C1 segment of cervical spinal cord (tissue), 14 donors: ENCODE measurements around the gene AP3S2.
"Not testable (repeated sequence)": the region's sequence is repeated elsewhere in the genome, so short reads cannot be mapped to it uniquely, and the experiment has no call there.

ENCODE experiments used
- DNase-seq, 14 donors: peaks; one replicate each; lab custom pipeline; 2025; lab: John Stamatoyannopoulos, UW

AP3S2 gene

DNA sequence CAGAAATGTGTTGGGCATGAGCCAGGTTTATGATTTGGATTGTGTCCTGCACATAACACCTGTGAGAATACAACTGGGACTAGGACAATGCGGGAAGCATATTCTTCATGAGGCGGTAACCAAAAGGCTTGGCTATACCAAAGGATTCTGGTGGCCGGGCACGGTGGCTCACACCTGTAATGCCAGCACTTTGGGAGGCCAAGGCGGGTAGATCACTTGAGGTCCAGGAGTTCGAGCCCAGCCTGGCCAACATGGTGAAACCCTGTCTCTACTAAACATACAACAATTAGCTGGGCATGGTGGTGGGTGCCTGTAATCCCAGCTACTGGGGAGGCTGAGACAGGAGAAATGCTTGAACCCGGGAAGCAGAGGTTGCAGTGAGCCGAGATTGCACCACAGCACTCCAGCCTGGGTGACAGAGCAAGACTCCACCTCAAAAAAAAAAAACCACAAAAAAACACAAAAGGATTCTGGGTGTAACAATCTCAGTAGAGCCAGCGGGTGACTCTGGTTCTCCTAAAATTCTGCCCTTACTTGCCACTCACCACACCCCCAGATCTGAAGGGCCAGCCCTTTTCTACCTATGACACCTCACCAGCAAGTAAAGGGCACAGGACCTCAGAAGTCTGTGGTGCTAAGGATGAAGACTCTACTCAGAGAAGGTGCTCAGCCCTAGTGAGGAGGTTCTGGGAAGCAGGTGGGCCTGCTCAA is 59.2 kb downstream of the AP3S2 start:
- DNase-seq = not testable (repeated sequence)

DNA sequence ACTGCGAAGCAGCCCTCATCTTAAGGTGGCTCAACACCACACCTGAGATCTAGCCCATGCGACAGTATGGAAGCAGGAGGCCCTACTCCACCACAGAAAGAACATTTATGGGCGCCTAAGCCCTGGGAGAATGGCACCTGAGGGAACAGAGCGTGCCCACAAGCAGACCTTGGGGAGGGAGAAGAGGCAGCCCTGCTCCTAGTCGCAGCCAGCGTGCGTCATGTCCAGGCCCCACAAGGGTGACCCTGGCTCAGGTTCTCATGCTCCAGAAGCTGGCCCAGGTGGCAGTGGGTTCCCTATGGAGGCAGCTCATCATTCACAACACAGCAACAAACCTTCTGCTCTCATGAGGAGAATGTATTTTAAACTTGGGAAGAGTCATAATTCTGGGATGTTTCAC is 59.8 kb downstream of the AP3S2 start:
- no peak for DNase-seq

DNA sequence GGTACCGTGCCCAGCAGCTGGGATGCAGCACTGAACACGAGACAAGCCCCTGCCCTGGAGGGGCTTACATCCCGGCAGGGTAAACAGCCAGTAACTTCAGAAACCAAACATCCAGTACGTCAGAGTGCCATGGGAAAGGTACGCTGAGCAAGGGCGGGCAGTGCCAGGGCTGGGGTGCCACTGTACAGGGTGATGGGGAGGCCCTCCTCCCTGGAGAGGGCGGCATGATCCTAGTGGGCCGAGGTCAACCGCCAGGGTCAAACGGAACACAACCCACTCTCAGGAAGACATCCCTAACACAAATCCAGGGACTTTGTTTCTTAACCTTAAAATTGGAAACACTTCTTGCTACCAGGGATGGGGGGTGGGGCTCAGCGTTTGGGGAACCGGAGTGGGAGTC is 63.2 kb downstream of the AP3S2 start:
- no peak for DNase-seq

DNA sequence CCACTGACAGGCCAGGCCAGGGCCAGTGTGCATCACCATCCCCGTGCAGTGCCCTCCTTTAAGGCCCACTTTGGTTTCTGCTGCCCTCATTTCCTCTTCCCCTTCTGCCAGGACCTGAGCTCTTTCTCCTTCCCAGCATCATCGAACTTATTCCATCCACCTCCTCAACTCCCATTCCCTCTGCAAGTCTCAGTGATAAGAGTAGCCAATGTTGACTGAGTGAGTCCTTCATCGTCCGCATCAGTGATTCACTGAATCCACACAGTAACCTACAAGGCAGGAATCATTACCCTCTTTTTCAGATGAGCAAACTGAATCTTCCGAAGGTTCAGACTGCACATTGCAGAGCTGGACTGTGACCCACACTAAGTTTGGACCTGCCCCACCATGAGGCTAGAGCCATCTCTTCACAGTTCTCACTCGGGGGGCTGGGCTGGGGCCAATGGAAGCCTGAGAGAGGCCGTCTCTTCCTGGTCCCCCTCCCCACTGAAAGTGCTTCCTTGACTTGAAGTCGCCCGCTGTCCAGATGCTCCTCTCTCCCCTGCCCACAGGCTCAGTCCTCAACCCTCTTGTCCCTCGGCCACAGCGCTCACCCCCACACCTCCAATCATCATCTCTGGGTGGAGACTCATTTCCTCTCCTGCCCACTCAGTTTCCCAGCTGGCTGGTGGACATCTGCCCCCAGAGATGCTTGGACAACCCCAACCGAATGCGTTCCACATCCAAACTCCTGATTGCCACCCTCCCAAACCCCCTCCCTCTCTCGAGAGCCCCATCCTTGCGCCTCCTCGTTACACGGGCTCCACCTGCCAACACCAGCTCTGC is 64.0 kb downstream of the AP3S2 start:
- no peak for DNase-seq

DNA sequence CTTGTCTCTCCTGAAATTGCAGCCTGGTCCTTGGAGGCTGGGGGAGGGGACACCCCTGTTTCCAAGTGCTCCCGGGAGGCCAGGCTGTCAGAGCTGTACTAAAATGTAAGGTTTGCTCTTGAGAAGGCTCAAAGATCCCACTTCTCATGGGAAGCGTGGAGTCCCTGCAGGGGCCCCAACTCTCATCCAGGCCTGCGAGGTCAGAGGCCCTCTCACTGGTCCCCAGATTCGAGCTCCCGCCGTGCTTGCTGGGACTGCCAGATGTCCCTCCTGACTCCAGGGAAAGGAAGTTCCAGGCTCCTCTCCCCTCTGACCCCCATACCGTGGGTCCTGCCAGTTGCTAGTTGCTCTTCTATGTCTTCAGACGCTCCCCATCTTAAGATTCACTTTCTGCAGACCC is 64.6 kb downstream of the AP3S2 start:
- DNase-seq = no peak

DNA sequence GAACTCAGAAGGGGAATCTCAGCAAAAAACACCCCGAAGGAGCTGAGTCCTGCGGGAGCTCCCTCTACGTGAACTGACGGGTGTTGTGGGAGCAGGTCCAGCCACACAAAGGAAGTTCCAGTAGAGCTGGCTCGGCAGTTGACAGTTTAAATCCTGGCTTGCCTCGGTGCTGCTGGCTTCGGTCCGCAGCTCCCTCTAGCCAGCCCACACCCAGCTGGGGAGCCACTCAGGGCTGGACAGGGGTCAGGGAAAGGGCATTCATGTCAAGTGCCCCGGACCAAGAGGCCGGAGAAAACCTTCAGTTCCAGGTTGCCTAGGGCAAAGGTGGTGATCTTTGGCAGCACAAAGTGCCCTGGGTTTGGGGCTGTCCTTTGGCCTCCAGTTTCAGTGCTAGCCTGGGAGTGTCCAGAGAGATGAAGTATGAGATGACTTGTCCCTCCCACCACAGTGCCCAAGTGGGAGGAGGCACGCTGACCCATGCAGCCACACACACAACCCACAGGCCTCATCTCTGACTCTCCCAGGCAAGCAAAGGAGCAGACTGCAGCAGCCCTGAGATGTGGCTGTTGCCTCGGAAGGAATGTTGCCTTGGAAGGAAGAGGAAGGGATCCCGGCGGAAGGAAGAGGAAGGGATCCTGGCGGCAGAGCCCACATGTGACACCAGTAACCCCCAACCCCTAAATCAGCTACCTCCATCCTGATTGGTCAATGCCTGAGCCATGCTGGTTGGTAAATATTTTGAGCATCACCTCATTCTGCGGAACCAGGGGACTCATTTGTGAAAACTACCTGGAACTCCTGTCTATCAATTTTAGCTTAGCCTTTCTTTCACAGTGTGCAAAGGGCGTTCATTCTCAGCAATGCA is 65.3 kb downstream of the AP3S2 start:
- peak in 2 of 14 donors; percentile 10 to 37 for DNase-seq

DNA sequence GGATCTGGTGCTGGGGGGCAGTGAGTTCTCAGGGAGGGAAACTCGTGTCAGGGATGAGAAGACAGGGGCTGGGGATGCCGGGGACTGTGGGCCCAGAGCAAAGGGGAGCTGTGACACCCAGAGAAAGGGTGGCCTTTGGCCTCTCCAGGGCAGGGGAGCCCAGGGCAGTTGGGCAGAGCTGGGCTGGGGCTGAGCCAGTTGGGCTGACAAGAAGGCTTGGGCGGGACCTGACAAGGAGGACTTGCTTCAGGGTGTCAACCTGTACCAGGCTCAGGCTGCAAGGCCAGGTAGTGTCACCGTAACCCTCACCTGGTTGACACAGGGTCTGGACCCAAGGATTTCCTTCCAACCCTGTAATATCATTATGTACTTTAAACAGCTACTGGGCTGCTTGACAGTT is 66.0 kb downstream of the AP3S2 start:
- no peak for DNase-seq

DNA sequence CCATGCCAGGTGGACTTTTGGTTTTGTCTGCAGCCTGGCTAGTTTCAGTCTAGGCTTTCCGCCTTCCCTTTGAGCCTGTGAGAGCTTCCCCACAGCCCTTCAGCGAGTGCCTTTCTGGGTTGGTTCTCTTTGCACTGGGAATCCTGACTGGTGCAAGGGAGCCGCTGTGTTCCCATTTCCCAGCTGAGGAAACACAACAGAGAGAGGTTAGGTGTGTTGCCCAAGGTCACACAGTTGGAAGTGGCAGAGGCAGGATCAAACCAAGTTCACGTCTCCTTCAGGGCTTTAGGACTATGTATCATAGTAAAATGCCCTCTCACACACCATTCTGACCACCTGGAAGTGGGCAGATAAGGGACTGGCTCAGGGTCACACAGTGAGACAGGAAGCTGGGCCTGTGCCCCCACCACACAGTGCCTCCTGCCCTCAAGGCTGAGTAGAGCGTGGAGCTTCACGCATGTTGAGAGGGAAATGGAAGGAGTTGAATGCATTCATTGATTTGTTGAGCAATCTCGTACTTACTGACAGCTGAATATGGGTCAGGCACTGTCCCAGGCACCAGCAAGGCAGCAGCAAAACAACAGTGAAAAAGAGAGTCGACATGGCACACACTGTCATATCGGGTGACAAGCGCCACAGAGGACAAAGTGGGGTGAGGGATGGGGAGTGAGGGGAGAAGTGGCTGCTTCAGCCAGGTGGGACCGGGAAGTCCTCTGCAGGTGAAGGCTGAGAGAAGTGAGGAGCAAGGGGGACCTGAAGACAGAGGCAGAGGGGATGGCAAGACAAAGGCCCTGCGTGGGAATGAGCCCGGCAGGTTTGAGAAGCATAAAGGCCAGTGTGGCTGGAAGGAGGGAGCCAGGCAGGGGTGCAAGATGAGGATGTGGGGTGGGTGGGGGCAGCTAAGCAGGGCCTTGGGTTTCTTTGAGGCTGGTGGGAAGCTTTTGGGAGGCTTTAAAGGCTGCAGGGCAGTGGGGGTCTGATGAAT is 66.8 kb downstream of the AP3S2 start:
- DNase-seq = no peak

DNA sequence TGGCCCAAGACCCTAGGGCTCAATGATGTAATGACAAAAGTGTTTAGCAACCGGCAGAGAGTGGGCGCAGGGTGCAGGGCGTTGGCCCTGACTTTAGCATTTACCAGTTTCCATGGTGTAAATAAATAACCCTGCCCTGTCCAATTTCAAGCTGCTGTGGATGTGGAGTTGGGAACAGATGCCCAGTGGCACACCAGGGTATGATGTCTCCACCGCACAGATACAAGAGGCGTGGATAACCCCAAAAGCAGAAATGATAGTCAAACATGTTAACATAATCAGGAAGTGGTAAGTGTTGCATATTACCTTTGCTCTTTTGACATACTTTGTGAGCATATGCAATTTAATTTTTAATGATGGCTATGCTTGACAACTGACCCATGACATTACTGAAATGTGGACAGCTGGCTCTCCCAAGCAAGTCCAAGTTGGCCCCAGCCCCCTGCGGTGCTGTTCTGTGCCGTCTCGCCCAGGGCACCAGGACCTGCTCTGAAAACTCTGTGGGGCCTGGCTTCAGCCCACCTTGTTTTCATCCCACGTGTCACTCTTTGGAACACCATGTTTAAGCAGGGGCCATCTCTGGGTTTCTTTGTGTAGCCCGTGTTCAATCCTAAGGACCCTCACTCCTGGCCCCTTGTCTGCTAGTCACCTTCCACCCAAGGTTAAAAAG is 68.4 kb downstream of the AP3S2 start:
- DNase-seq = no peak

DNA sequence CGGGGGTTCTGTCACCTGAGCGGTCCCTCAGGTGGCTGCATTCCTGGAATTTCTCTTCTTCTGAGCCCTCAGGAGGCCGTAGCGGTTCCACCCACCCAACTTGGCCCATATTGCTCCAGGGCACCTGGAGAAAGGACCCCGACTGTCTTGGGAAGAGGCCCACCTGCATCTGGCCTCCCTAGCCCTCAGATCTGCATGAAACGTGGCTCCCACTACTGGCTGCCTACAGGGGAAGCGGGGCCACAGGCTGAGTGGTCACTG is 69.3 kb downstream of the AP3S2 start:
- no peak for DNase-seq

DNA sequence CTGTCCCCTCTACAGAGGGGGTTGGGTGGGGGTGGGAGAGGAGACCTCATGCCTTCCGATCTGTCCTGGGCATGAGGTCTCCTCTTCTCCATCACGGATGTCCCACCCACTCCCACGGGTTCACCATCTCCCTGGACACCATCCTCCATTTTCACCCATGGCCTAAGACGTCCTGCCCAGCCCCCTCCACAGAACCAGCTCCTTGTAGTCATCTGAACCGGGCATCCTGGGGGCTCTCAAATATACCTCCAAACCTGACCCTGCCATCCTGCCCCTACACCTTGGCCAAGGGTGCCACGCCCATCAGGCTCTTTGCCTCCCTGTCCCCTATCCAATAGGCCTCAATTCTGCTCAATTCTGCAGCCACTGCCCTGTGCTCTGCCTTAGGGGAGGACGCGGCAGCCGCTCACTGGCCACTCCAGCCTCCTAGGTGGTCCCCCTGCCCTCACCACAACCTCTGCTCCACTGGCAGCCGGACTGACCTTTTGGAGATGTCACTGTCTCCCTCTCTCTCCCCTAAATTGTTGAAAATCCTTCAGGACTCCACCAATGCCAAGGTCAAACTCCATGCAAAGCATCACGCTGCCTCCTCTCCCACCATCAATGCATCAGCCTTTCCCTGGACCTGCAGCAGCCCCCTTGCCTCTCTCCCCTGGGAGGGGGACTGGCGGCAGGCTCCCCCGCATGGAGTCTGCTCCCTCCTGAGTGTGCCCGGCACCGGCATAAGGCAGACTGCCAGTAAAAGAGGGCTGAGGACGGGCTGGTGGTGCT is 69.8 kb downstream of the AP3S2 start:
- DNase-seq = no peak

DNA sequence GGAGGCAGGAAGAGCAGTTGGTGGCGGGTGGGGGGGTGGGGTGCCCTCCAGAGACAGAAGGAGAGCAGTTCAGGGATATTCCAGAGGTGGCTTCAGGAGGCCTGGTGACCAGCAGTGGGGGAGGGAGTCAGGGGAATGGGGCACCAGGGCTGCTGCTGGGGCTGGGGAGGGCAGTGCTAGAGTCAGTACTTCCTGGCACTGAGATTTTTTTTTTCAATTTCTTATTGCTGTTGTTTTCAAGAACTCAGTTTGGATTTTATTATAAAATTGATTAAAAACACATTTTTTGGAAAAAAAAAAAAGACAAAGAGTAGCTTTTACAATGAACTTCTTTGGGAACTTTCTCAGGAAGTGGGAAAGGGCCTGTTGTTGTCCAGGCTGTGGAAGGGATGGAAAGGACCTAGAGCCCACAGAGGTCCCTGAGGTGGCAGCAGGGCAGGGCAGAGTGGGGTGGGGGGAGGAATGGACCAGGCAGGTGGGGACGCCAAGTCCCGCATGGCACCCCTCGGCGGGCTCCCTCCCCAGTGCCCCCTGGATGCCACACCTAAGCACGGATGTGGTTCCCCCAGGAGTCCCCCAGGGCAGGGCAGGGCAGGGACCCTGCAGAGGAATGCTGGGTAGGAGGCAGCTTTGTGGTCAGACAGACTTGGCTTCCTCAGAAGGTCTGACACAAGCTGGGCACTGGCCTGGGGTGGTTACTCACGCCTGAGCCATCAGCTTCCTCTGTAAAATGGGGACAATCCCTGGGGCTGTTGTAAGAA is 70.7 kb downstream of the AP3S2 start:
- DNase-seq = no peak

DNA sequence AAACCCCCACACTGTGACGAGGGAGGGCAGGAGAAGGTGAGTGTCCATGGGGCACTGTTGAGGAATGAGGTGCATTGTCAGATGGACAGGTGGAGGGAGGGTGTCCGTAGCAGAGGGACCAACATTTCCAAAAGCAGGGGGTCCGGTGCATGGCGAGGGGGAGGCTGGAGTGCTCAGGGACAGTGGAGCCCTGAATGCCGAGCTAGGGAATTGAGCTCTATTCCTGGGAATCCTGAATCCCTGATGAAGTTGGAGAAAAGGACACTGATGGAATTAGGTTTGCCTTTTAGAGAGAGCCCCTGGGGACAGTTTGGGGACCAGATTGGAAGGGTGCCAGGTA is 71.2 kb downstream of the AP3S2 start:
- no peak for DNase-seq

DNA sequence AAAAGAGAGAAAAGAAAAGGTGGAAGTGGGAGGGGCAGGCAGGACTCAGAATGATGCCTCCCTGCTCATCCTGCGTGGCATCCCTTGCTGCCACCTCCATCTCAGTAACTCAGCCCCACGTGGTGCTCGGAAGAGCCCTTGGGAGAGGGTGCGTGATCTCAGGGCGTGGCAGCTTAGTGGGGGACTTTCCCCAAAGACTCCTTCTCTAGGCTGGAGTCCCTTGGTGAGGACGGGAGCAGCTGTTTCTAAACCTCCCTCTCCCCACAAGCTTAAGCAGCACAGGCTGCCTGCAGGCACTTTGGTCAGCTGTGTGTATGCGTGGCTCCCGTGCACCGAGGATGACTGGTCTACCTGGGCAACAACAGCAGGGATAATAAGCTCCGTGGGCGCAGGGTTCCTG is 71.8 kb downstream of the AP3S2 start:
- no peak for DNase-seq

DNA sequence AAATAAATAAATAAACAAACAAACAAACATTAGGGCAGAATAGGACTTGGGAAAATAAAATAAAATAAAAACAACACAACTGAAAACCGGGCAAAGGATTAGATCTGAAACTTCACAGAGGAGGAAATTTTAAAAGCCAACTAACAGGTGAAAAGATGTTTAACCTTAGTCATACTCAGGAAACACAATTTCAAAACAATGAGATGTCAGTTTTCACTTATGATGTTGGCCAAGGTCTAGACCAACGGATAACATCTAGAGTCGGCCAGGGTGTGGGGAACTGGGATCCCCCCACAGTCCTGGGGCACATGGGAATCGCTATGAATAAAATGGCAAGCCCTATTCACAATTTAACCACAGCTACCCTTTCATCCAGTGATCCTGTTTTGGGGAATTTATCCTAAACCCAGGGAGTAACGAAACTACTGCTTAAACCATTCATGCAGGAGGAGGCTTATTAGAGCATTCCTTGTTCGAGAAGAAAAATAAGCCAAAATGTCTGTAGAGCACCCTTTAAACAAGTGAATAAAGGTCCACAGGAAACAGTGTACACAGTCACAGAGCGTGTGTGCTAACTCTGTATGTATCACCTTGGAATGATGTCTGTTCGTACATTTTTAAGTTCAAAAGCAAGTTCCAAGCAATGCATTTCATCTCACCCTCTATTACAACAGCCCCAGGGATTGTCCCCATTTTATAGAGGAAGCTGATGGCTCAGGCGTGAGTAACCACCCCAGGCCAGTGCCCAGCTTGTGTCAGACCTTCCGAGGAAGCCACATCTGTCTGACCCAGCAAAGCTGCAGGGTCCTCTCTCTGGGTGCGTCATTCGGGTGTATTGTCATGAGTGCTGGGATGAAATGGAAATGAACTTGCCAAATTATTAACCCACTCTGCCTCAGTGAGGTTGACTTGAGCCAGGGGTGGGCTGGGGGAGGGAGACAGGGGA is 72.9 kb downstream of the AP3S2 start:
- no peak for DNase-seq

DNA sequence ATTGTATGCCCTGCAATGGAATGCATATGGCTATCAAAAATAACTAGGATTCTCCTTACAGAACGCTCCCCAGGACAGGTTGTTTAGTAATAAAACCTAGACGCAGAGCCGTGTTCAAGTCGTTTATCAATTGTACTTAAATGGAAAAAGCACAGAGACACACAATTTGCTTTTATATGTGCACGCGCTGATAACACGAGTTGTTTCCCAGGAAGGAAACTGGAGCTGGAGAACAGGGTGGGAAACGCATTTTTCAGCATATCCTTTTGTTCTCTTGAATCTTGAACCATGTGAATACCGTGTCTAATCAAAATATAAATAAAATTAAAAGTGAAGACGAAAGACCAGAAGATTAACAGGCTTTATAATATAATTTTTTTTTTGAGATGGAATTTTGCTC is 75.5 kb downstream of the AP3S2 start:
- no peak for DNase-seq

DNA sequence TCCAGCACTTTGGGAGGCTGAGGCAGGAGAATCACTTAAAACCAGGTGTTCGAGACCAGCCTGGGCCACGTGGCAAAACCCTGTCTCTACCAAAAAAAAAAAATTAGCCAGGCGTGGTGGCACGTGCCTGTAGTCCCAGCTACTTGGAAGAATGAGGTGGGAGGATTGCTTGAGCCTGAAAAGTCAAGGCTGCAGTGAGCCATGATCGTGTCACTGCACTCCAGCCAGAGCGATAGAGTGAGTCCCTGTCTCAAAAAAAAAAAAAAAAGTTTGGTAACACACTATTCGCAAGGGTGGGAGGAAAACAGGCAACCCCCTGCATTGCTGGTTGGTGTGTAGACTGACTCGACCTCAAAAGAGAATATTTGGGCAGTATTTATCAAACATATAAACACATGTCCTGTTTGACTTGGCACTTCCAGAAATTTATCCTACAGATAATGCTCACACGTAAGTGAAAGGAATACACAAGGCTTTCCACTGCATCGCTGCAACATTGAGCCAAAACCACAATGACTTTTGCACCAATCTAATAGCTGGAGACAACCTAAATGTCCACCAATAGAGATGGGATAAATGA is 76.0 kb downstream of the AP3S2 start:
- no peak for DNase-seq

DNA sequence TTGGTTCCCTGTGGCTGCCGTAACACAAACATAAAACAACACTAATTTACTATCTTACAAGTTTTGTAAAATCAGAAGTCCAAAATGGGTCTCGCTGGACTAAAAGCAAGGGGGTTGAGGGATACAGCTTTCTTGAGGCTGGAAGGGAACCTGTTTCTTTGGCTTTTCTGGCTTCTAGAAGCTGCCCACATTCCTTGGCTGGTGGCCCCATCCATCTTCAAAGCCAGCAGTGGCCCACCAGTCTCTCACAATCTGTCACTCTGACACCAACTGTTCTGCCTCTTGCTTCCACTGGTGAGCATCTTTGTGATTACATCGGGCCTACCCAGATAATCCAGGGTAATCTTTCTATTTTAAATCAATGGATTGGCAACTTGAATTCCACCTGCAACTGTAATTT is 78.0 kb downstream of the AP3S2 start:
- no peak for DNase-seq
